Liver (tissue), 9 donors: ENCODE measurements around the gene NSDHL. TPM values are rescaled to one million over a fixed set of nuclear protein-coding genes. Genes with fewer than 3 reads are reported as not detected.

Experiments
- DNase-seq: peaks from one replicate; pipeline ENCODE4 v3.0.0-alpha.2; 2017; ENCODE audit warnings: low spot score
- H3K27ac ChIP-seq, 2 donors: one replicate each; pipeline ENCODE4 v1.7.0; 2013; ENCODE audit warnings: inconsistent platforms in 2 of 2, low read length in 2 of 2, control low read depth in 1 of 2, low read depth in 1 of 2, mild to moderate bottlenecking in 1 of 2
- H3K27me3 ChIP-seq, 4 donors: one replicate each; pipeline versions ENCODE4 v1.6.1 to v1.7.0; 2013; ENCODE audit warnings: low read length in 3 of 4, inconsistent platforms in 1 of 4, mild to moderate bottlenecking in 1 of 4, moderate library complexity in 1 of 4; ENCODE audit not compliant: control insufficient read depth in 4 of 4, insufficient read depth in 4 of 4
- H3K36me3 ChIP-seq, 4 donors: one replicate each; pipeline versions ENCODE4 v1.6.1 to v1.7.0; 2013; ENCODE audit warnings: low read length in 3 of 4, mild to moderate bottlenecking in 3 of 4, low read depth in 1 of 4, moderate library complexity in 1 of 4; ENCODE audit not compliant: control insufficient read depth in 4 of 4, insufficient read depth in 3 of 4
- H3K4me1 ChIP-seq, 4 donors: one replicate each; pipeline versions ENCODE4 v1.6.1 to v1.7.0; 2013; ENCODE audit warnings: low read length in 3 of 4, mild to moderate bottlenecking in 3 of 4, moderate library complexity in 1 of 4; ENCODE audit not compliant: control insufficient read depth in 4 of 4, insufficient read depth in 4 of 4
- H3K4me3 ChIP-seq, 3 donors: one replicate each; pipeline versions ENCODE4 v1.6.1 to v1.7.0; 2013; ENCODE audit warnings: low read length in 3 of 3, control low read depth in 1 of 3, low read depth in 1 of 3, mild to moderate bottlenecking in 1 of 3
- H3K9ac ChIP-seq, 2 donors: one replicate each; pipeline ENCODE4 v1.7.0; 2013; ENCODE audit warnings: low read length in 2 of 2, mild to moderate bottlenecking in 2 of 2, moderate library complexity in 2 of 2, control low read depth in 1 of 2, low read depth in 1 of 2
- H3K9me3 ChIP-seq, 4 donors: one replicate each; pipeline versions ENCODE4 v1.6.1 to v1.7.0; 2013; ENCODE audit warnings: low read length in 3 of 4; ENCODE audit not compliant: control insufficient read depth in 4 of 4
- ATF3 ChIP-seq: IDR thresholded peaks from 2 replicates; pipeline ENCODE4 v1.6.1; 2016; ENCODE audit warnings: antibody characterized with exemption
- CTCF ChIP-seq: fragments of 150-350 bp; IDR thresholded peaks from 2 replicates; pipeline ENCODE4 v1.5.1; 2017; ENCODE audit warnings: improper control_type of control experiment, low read depth, low read length; ENCODE audit not compliant: missing input control
- EGR1 ChIP-seq, 2 donors: IDR thresholded peaks; 2 replicates each; pipeline ENCODE4 v1.6.1; 2016 to 2018; ENCODE audit warnings: antibody characterized with exemption in 2 of 2, low read depth in 2 of 2
- FOXA1 ChIP-seq: IDR thresholded peaks from 2 replicates; pipeline ENCODE4 v1.6.1; 2016; ENCODE audit warnings: antibody characterized with exemption
- FOXA2 ChIP-seq: IDR thresholded peaks from 2 replicates; pipeline ENCODE4 v1.6.1; 2016; ENCODE audit warnings: antibody characterized with exemption
- HNF4A ChIP-seq, 2 donors: conservative IDR thresholded peaks; 2 replicates each; pipeline ENCODE4 v1.6.1; 2016; ENCODE audit warnings: antibody characterized with exemption in 2 of 2, mild to moderate bottlenecking in 2 of 2
- HNF4G ChIP-seq: IDR thresholded peaks from 2 replicates; pipeline ENCODE4 v1.6.1; 2016; ENCODE audit warnings: antibody characterized with exemption
- JUND ChIP-seq, 2 donors: IDR thresholded peaks; 2 replicates each; pipeline ENCODE4 v1.6.1; 2016; ENCODE audit warnings: antibody characterized with exemption in 2 of 2
- MAX ChIP-seq: IDR thresholded peaks from 2 replicates; pipeline ENCODE4 v1.6.1; 2016; ENCODE audit warnings: antibody characterized with exemption
- NR2F2 ChIP-seq: IDR thresholded peaks from 2 replicates; pipeline ENCODE4 v1.6.1; 2016; ENCODE audit warnings: antibody characterized with exemption
- RAD21 ChIP-seq, 2 donors: IDR thresholded peaks; 2 replicates each; pipeline ENCODE4 v1.6.1; 2016; ENCODE audit warnings: antibody characterized with exemption in 2 of 2, mild to moderate bottlenecking in 2 of 2
- TAF1 ChIP-seq: conservative IDR thresholded peaks from 2 replicates; pipeline ENCODE4 v1.6.1; 2016; ENCODE audit warnings: antibody characterized with exemption, mild to moderate bottlenecking
- YY1 ChIP-seq: IDR thresholded peaks from 2 replicates; pipeline ENCODE4 v1.6.1; 2016; ENCODE audit warnings: antibody characterized with exemption, mild to moderate bottlenecking
- ZBTB33 ChIP-seq: IDR thresholded peaks from 2 replicates; pipeline ENCODE4 v1.6.1; 2016; ENCODE audit warnings: antibody characterized with exemption
- WGBS: extraction: QIAGEN DNeasy Blood & Tissue Kit; methylation state at CpG from one replicate; pipeline ENCODE4 v1.1.7; 2013; 5-methylcytosine and 5-hydroxymethylcytosine counted together
- polyA plus RNA-seq, 2 donors: library from polyadenylated mRNA; stranded (reverse) in 1 of 2; unstranded in 1 of 2; fragments of 200-250 nt in 1 of 2; fragments of >200 nt in 1 of 2; fragmentation: Nextera tagmentation in 1 of 2; extraction: Ambion mirVana in 1 of 2; gene quantifications; one replicate each; pipeline versions ENCODE4 v1.2.1 to v1.2.3, GENCODE V29; 2013 to 2015
- total RNA-seq, 2 donors: library from RNA; depleted of rRNA; stranded (reverse); fragments of >200 nt; gene quantifications; one replicate each; pipeline ENCODE4 v1.2.3, GENCODE V29; 2014
- donor health status: healthy.
- donor health status: healthy.
- donor health status: healthy.
- donor health status: healthy.
- donor health status: healthy.

The NSDHL gene
- total and polyA plus RNA-seq, 4 donors = 23.8 to 63.6 (median 38.6) TPM

GRCh38 chrX:152813206-152813605 lies 17.7 kb upstream of the NSDHL start (continued):
- TF ChIP-seq ATF3 (no peak), ZBTB33 (no peak), FOXA1 (no peak), JUND (IDR thresholded peaks at IDR 0.05) (no peak)

- Histone ChIP-seq H3K9ac (no peak overlapping the region), H3K27ac (no peak overlapping the region), H3K36me3 (no peaks in the 10 kb centered on the region), H3K4me3 (no peak overlapping the region), H3K9me3 (no peaks in the 10 kb centered on the region), H3K27me3 (no peaks in the 10 kb centered on the region), H3K4me1 (peaks cover 0 to 5% (median 0%) of the 10 kb centered on the region in 4 donors)
- no peak for DNase-seq
- TF ChIP-seq ZBTB33 (no peak), RAD21 (IDR thresholded peaks at IDR 0.05) (no peak), EGR1 (IDR thresholded peaks at IDR 0.05; ENCODE audit: low read depth in 2 of 2) (no peak), TAF1 (no peak), YY1 (no peak), FOXA2 (no peak)
- 61% methylated on average over 5 of the region's 5 CpGs for WGBS
Observed at GRCh38 chrX:152814048-152814447, 16.8 kb upstream of the NSDHL start.

- H3K27ac ChIP-seq = peak overlapping the region in 1 of 2 donors; percentile 7
- no peak overlapping the region for H3K4me3 ChIP-seq
- no peak for DNase-seq
- peaks cover 0 to 5% (median 0%) of the 10 kb centered on the region in 4 donors for H3K4me1 ChIP-seq
- H3K9me3 ChIP-seq = no peaks in the 10 kb centered on the region
- H3K9ac ChIP-seq = no peak overlapping the region
- 13% methylated on average over 6 of the region's 6 CpGs for WGBS
- TF ChIP-seq RAD21 (IDR thresholded peaks at IDR 0.05) (peak; percentile 66 to 69), TAF1 (no peak), MAX (no peak), EGR1 (IDR thresholded peaks at IDR 0.05; ENCODE audit: low read depth in 2 of 2) (no peak), FOXA2 (no peak), HNF4A (conservative IDR thresholded peaks at IDR 0.05) (peak; percentile 30 to 47), ZBTB33 (no peak), NR2F2 (no peak), CTCF (peak; percentile 23), JUND (IDR thresholded peaks at IDR 0.05) (no peak), YY1 (no peak), HNF4G (no peak)
- H3K27me3 ChIP-seq = no peaks in the 10 kb centered on the region
- H3K36me3 ChIP-seq = no peaks in the 10 kb centered on the region
Observed at GRCh38 chrX:152817078-152817764, 13.6 kb upstream of the NSDHL start.
